ENCODE data around the gene ZNF329. TPM values are rescaled to one million over a fixed set of nuclear protein-coding genes. Genes with fewer than 3 reads are reported as not detected.

ZNF329 gene
- total and polyA plus RNA-seq, 9 of the 15 experiments (the other 6 are each of a cell fraction or from before 2014, with no cell fraction given): 0.21 to 3.6 (median 2.2) TPM

DNA sequence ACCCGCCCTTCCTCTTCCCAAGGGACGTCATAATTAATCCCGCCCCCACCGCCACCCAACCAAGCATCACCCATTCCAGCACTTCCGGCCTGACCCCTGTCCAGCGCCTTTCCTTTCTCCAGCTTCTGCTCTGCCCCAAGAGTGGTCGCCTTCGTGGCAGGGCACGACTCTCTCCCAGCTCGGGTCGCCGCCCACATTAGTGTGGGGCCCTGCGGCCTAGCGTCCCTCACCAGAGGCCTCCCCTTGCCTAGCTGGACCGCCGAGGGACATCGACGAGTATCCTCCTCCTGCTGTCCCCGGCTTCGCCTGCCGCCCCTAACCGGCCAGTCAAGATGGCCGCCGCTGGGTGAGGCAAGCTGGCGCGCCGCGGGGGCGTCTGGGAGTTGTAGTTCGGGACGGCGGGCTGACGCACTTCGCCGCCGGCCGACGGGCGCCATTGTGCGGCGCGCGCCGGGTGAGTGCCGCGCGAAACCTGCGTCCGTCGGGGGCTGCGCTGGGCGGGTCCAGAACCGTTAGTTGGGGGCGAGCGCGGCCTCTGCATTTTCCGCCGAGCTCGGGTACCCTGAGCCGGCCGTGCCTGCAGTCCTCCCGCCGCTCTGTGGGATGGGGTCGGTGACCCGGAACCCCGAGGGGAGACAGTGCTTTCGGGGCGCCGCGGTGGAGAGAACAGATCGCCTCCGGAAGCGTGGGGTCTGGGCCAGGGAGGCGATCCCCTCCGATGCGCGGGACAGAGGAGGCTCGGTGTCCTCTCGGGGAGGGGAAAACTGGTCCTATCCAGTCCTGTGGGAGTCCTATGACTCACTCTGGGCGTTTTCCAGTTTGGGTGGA, 32.6 kb upstream of the ZNF329 start, which contains the start of gene ZNF274 (continued):
- TF ChIP-seq, protein P1, sequence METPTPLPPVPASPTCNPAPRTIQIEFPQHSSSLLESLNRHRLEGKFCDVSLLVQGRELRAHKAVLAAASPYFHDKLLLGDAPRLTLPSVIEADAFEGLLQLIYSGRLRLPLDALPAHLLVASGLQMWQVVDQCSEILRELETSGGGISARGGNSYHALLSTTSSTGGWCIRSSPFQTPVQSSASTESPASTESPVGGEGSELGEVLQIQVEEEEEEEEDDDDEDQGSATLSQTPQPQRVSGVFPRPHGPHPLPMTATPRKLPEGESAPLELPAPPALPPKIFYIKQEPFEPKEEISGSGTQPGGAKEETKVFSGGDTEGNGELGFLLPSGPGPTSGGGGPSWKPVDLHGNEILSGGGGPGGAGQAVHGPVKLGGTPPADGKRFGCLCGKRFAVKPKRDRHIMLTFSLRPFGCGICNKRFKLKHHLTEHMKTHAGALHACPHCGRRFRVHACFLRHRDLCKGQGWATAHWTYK (CRISPR knock-in tag; IDR thresholded peaks at IDR 0.05): peak; percentile 86
- TF ChIP-seq BRD4 (IDR thresholded peaks at IDR 0.05) (peak; percentile 89; the same call in 1 of the 2 replicates), ZNF668 (CRISPR knock-in tag; IDR thresholded peaks at IDR 0.05) (no peak), MAZ (CRISPR knock-in tag; conservative IDR thresholded peaks at IDR 0.05 in 1 of 2, IDR thresholded peaks at IDR 0.05 in 1 of 2) (peak; percentile 69 to 81), CBX5 (IDR thresholded peaks at IDR 0.05; ENCODE audit: borderline replicate concordance, low read depth) (no peak), ZNF3 (CRISPR knock-in tag; IDR thresholded peaks at IDR 0.05) (no peak), ZBED1 (IDR thresholded peaks at IDR 0.05) (0 out of 2 replicates have a peak, but pooled peaks have one; percentile 27), PTBP1 (IDR thresholded peaks at IDR 0.05; ENCODE audit: low read depth, low read length) (no peak), MBD2 (IDR thresholded peaks at IDR 0.05; ENCODE audit: borderline replicate concordance, low read depth) (peak; percentile 48), BDP1 (IDR thresholded peaks at IDR 0.05; ENCODE audit: insufficient read depth, insufficient read length) (no peak), IRF2 (CRISPR knock-in tag; IDR thresholded peaks at IDR 0.05) (no peak), NCOA4 (IDR thresholded peaks at IDR 0.05; ENCODE audit: partially characterized antibody) (peak; percentile 71), OTX1 (CRISPR knock-in tag; IDR thresholded peaks at IDR 0.05) (peak; percentile 74), COPS2 (conservative IDR thresholded peaks at IDR 0.05) (no peak), FIP1L1 (IDR thresholded peaks at IDR 0.05; ENCODE audit: low read depth, low read length, poor library complexity, severe bottlenecking) (peak; percentile 95)
- TF ChIP-seq, protein P2, sequence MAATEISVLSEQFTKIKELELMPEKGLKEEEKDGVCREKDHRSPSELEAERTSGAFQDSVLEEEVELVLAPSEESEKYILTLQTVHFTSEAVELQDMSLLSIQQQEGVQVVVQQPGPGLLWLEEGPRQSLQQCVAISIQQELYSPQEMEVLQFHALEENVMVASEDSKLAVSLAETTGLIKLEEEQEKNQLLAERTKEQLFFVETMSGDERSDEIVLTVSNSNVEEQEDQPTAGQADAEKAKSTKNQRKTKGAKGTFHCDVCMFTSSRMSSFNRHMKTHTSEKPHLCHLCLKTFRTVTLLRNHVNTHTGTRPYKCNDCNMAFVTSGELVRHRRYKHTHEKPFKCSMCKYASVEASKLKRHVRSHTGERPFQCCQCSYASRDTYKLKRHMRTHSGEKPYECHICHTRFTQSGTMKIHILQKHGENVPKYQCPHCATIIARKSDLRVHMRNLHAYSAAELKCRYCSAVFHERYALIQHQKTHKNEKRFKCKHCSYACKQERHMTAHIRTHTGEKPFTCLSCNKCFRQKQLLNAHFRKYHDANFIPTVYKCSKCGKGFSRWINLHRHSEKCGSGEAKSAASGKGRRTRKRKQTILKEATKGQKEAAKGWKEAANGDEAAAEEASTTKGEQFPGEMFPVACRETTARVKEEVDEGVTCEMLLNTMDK (IDR thresholded peaks at IDR 0.05; ENCODE audit: borderline replicate concordance, insufficient read depth, low read depth, low read length, poor library complexity, severe bottlenecking): peak; percentile 2
- TF ChIP-seq, protein P3, sequence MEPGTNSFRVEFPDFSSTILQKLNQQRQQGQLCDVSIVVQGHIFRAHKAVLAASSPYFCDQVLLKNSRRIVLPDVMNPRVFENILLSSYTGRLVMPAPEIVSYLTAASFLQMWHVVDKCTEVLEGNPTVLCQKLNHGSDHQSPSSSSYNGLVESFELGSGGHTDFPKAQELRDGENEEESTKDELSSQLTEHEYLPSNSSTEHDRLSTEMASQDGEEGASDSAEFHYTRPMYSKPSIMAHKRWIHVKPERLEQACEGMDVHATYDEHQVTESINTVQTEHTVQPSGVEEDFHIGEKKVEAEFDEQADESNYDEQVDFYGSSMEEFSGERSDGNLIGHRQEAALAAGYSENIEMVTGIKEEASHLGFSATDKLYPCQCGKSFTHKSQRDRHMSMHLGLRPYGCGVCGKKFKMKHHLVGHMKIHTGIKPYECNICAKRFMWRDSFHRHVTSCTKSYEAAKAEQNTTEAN (CRISPR knock-in tag; IDR thresholded peaks at IDR 0.05): 0 out of 2 replicates have a peak, but pooled peaks have one; percentile 2
- TF ChIP-seq, protein P4, sequence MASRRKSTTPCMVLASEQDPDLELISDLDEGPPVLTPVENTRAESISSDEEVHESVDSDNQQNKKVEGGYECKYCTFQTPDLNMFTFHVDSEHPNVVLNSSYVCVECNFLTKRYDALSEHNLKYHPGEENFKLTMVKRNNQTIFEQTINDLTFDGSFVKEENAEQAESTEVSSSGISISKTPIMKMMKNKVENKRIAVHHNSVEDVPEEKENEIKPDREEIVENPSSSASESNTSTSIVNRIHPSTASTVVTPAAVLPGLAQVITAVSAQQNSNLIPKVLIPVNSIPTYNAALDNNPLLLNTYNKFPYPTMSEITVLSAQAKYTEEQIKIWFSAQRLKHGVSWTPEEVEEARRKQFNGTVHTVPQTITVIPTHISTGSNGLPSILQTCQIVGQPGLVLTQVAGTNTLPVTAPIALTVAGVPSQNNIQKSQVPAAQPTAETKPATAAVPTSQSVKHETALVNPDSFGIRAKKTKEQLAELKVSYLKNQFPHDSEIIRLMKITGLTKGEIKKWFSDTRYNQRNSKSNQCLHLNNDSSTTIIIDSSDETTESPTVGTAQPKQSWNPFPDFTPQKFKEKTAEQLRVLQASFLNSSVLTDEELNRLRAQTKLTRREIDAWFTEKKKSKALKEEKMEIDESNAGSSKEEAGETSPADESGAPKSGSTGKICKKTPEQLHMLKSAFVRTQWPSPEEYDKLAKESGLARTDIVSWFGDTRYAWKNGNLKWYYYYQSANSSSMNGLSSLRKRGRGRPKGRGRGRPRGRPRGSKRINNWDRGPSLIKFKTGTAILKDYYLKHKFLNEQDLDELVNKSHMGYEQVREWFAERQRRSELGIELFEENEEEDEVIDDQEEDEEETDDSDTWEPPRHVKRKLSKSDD (conservative IDR thresholded peaks at IDR 0.05; ENCODE audit: low read length): 0 out of 2 replicates have a peak, but pooled peaks have one; percentile 68
- TF ChIP-seq, protein P5, sequence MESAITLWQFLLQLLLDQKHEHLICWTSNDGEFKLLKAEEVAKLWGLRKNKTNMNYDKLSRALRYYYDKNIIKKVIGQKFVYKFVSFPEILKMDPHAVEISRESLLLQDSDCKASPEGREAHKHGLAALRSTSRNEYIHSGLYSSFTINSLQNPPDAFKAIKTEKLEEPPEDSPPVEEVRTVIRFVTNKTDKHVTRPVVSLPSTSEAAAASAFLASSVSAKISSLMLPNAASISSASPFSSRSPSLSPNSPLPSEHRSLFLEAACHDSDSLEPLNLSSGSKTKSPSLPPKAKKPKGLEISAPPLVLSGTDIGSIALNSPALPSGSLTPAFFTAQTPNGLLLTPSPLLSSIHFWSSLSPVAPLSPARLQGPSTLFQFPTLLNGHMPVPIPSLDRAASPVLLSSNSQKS (CRISPR knock-in tag; IDR thresholded peaks at IDR 0.05): no peak

Measured in K562 (cell line).